ENCODE data around the gene SYNC. TPM values are rescaled to one million over a fixed set of nuclear protein-coding genes. Genes with fewer than 3 reads are reported as not detected.

SYNC gene
- total RNA-seq = 20.5 and 54.7 TPM in 2 replicates

DNA sequence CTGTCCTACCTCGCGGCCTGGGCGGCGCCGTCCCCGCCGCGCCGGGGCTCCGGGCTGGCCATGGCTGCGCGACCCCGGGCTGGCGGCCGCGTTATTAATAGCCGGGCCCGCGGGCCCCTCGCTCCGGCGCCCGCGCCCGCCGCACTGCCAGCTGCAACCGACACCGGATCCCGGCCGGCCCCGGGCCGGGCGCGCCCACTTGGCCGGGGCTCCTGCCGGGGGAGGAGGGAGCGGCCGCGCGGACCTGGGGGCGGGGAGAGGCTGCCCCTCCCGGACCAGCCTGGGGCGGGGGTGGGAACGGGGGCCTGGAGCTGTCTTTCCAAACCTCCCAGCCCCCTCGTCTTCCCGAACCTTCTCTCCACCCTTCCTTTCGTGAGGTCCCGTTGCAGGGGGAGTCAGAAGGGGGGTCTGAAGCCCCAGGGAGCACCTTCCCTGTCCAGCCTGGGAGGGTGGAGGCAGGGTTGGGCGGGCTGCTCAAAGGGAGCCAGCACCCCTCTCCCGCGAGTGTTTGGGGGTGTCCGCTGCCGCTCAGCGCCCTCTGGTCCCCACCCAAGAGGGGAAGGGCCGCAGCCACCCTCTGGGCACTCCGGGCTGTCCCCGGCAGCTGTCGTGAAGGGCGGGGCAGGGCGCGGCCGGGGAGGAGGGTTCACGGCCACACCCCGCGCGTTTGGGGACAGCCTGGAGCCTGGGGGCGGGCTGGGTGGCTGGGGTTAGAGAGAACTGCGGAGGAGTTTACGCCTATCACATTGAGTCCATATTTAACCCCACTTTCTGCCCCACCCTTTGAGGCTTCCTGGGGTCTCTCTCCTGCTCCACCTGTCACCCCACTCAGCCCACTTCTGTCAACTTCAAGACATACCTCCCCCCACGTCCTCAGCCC lies at the start of gene SYNC:
SYNC (minus strand) TSS at position 172 of the 880 bp plus-strand sequence; CDS start at position 62, 110 bp downstream.

DNA sequence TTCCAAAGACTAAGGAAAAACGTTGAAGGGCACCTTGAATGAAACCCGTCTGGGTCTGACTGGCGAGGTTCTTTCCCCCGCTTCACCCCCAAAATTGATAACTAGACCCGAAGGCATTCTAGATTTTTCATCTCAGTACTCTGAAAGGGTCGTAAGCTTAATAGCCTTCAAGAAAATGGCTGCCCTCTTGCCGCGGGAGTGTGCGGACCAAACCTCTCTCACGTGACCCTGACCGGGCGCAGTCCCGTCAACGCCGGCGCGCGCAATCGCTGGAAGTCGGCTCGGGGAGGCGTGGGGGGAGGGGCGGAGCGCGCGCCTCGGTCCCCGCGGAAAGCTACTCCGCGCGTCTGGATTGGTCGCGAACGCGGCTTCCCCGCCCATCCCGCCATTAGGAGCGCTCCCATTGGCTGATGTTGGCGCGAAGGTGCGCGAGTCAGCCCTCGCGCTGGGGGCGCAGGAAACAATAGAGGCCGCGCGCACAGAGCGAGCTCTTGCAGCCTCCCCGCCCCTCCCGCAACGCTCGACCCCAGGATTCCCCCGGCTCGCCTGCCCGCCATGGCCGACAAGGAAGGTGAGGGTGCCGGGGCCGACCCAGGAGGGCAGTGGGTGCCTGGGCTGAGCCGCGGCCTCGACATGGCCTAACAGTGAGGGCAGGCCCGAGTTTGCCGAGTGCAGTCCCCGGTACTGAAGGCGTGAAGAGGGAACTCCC lies 51.7 kb downstream of the SYNC start, which contains the start of gene RBBP4:
RBBP4 (plus strand) TSS at position 457 of the 709 bp plus-strand sequence; CDS start at position 556, 99 bp downstream.

DNA sequence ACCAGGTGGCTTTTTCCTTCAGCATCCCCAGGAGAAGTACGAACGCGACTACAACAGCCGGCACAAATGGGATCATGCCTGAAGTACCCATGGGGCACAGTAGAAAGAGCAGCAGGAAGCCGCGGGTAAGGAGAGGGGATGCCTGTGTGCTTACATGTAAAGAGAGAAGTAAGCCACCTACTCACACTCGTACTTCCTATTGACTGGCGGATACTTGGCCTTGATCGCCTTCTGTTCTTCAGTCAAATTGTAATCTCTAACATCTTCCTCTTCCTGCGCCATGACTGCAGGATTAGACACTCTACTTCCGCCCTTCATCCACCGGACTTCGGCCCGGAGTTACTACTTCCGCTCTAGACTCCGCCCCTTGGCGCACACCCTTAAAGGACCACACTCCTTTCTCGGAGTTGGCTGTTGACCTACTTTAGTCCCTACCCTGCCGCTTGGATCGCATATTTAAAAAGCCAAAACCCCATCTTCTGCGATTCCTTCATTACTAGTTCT lies 52.3 kb downstream of the SYNC start, which contains the start of gene ZBTB8OS:
ZBTB8OS (minus strand) TSS at position 303 of the 504 bp plus-strand sequence; CDS start at position 282, 21 bp downstream.

Other genes starting within 250 kb of the SYNC start
- gene ZBTB8B, start 237.7 kb downstream of the SYNC start, total RNA-seq = under 0.01 TPM in 2 replicates
- gene ZBTB8A, start 163.3 kb downstream of the SYNC start, total RNA-seq = 4.6 and 7.0 TPM in 2 replicates
- gene ZBTB8OS, start 52.2 kb downstream of the SYNC start, total RNA-seq = 35.2 and 43.7 TPM in 2 replicates
- gene RBBP4, start 51.6 kb downstream of the SYNC start, total RNA-seq = 75.0 and 108 TPM in 2 replicates
- 117 and 164 TPM in 2 replicates for gene YARS1, start 114.6 kb upstream of the SYNC start, total RNA-seq
- gene S100PBP, start 114.9 kb upstream of the SYNC start, total RNA-seq = 36.6 and 37.5 TPM in 2 replicates
- 0.38 and 0.85 TPM in 2 replicates for gene FNDC5, start 168.1 kb upstream of the SYNC start, total RNA-seq
- gene HPCA, start 183.7 kb upstream of the SYNC start, total RNA-seq = not detected in 2 replicates
- gene TMEM54, start 198.6 kb upstream of the SYNC start, total RNA-seq = 25.9 and 43.4 TPM in 2 replicates